Head of caudate nucleus (tissue), 42 donors: ENCODE results near the gene NFAM1.

Source experiments
- DNase-seq, 42 donors: peaks; one replicate each; pipeline versions ENCODE4 v3.0.0 to v3.0.0-alpha.2; 2020 to 2021; ENCODE audit warnings: mixed read lengths in 7 of 42
- intact Hi-C: fragments of 100-400 bp; cut with DNase I; formaldehyde crosslinking; loops from one replicate; pipeline ENCODE4 v1.15.0; 2022

NFAM1 gene

GRCh38 chr22:42442748-42443147, 10.5 kb upstream of the NFAM1 start:
- intact Hi-C loops = no loop called here
- DNase-seq = no peak

DNA sequence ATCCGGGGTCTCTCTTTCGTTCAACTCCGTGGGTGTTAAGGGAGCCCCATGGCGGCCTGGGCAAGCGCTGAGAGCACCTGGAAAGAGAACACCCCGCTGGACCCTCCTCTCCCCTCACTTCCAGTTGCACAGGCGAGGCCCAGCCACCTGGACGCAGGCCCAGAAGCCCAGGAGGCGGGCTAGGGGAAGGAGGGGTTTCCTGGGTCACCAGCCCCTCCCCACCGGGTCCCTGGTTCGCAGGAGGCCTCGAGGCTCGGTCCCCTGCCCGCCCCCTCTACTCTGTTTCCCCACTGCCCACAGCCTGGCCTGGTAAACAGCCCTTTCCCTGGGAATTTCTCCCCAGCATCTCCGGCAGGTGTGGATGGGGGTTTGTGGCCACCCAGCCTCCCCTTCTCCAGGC, 8.5 kb upstream of the NFAM1 start:
- intact Hi-C loops = no loop called here

GRCh38 chr22:42439821-42440674, 7.8 kb upstream of the NFAM1 start:
- DNase-seq = peak in 14 of 42 donors; percentile 13 to 67 (median 40)
- intact Hi-C loops = loop anchor here (5.0 to 10.0 kb wide), 3 partner anchors 95 to 345 kb away; partner anchors contain the start of gene NDUFA6

More for the DNA sequence above, 8.5 kb upstream of the NFAM1 start:
- DNase-seq = no peak

- intact Hi-C loops = loop anchor here (5.0 to 10.0 kb wide), 3 partner anchors 94 to 344 kb away; partner anchors contain the start of gene NDUFA6
- no peak for DNase-seq
Observed at GRCh38 chr22:42439021-42439567, 6.9 kb upstream of the NFAM1 start.

DNA sequence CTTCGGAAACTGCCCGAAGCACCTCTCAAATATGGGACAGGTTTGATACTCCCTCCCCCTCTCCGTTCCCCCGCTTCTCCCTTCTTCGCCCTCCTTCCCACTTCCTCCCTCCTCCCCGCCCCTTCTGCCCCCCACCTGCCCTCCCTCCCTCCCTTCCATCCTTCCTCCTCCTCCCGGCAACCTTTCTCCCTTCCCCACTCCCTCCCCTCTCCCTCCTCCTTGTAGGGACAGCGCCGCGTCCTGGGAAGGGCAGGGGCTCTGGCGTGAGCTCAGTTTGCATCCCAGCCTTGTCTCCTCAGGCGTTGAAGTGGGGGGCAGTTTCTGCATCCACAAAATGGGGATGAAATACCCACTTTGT, 6.1 kb upstream of the NFAM1 start:
- DNase-seq = no peak
- intact Hi-C loops = loop anchor here (5.0 to 10.0 kb wide), 3 partner anchors 93 to 343 kb away; partner anchors contain the start of gene NDUFA6

- DNase-seq = peak; percentile 56 to 91 (median 78)
Observed at GRCh38 chr22:42437488-42438292, 5.5 kb upstream of the NFAM1 start.

GRCh38 chr22:42436404-42436803, 4.2 kb upstream of the NFAM1 start:
- DNase-seq = peak in 2 of 42 donors; percentile 42 to 43
- intact Hi-C loops = loop anchor here (2.0 to 10.0 kb wide), 4 partner anchors 92 to 342 kb away; partner anchors contain the start of gene NDUFA6

More at GRCh38 chr22:42437488-42438292, 5.5 kb upstream of the NFAM1 start:
- intact Hi-C loops = loop anchor here (2.0 to 10.0 kb wide), 4 partner anchors 93 to 343 kb away; partner anchors contain the start of gene NDUFA6

GRCh38 chr22:42434748-42435425, 2.7 kb upstream of the NFAM1 start:
- intact Hi-C loops = loop anchor here (5.0 to 10.0 kb wide), 3 partner anchors 90 to 340 kb away; partner anchors contain the start of gene NDUFA6
- no peak for DNase-seq

DNA sequence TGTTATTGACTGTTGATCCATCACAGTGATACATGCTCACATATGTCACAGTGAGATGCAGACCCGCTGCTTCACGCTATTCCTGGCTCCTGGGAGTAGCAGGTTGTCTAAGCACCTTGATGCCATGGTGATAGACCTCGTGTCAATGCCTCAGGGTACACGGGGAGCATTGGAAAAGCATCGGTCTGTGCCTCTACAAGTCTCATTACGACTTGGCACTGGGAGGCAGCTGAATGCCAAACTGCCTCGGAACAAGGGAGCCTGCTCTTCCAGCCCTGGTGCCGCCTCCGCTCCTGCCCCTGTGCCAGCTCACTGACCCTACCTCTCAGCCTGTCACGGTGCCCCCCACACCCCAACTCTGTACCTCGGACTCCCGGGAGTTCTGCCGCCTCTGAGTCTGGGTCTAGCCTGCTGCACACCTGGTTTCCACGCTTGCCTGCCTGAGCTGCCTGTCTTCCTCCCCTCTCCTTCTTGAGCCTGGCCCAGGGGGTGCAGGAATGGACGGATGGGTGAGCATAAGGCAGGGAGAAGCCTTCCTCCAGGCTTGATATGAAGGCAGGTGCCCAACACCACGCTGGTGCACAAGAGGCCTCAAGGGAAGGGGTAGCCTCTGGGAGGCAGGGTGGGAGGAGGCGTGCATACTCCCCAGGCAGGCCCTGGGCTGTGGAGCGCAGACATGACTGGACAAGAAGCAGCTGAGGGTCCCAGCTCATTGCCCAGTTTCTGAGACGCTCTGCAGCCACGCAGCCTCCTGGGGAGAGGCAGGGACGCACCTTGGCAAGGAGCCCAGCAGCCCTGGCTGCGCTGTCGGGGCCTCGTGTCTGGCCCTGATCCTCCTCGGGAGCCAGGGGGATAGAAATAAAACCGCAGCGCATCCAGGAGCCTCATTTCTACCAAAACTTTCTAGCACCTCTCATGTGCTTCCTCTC, 1.8 kb upstream of the NFAM1 start:
- intact Hi-C loops = loop anchor here (10.0 kb wide), 2 partner anchors 89 to 339 kb away; partner anchors contain the start of gene NDUFA6
- peak in 36 of 42 donors; percentile 21 to 78 (median 52) for DNase-seq

- no peak for DNase-seq
- intact Hi-C loops = loop anchor here (10.0 kb wide), 2 partner anchors 88 to 338 kb away; partner anchors contain the start of gene NDUFA6
Observed at GRCh38 chr22:42432818-42433217, 615 bp upstream of the NFAM1 start.

DNA sequence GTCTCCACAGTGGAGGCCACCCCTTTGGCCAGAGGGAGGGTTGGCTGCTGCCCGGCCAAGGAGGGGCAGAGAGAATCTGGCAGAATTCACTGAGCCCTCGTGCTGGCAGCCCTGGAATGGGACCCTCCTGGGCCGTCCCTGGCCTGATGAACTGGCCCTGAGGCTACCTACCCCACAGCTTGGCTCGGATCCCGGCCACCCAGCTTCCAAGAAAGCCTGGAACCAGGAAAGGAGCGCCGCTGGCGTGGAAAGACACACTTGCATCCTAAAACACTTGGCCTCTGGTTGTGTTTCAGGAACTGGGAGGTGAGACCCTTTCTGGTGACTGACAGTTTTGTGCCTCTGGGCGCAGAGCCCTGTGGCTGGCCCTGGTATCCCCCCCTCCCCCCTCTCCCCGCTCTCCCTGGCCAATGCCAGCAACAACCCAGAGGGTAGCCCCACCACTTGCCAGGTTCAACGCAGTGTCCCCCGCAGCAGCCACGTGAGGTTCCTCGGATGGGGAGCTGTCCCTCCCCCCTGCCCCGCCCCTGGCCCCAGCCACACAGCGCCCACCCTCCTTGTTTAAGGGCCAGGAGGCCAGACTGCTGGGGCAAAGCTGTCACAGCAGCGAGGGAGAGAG, 693 bp downstream of the NFAM1 start:
- peak in 25 of 42 donors; percentile 11 to 66 (median 46) for DNase-seq
- intact Hi-C loops = loop anchor here (10.0 kb wide), 2 partner anchors 87 to 337 kb away; partner anchors contain the start of gene NDUFA6

GRCh38 chr22:42430528-42431125, 1.6 kb downstream of the NFAM1 start:
- no peak for DNase-seq
- intact Hi-C loops = loop anchor here (10.0 kb wide), 2 partner anchors 86 to 336 kb away; partner anchors contain the start of gene NDUFA6

DNA sequence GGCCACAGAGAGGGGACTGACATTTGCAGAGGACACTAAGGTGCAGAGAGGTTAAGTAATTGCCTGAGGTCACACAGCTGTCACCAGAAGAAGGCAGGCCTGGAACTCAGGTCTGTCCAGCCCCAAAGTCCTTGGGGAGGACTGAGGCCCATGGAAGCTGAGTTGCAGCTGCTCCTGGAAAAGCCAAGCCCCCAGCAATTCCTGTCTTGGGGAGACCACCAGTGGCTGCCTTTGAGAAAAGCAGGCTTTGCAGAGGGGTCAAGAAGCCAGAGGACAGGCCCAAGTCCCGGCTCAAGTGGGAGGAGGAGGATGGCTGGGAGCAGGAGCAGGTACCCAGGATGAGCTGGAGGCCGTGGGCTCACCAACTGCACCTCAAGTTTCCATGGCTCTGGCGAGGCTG, 3.4 kb downstream of the NFAM1 start:
- no peak for DNase-seq
- intact Hi-C loops = no loop called here

- intact Hi-C loops = no loop called here
- no peak for DNase-seq
Observed at GRCh38 chr22:42428025-42428424, 4.2 kb downstream of the NFAM1 start.

DNA sequence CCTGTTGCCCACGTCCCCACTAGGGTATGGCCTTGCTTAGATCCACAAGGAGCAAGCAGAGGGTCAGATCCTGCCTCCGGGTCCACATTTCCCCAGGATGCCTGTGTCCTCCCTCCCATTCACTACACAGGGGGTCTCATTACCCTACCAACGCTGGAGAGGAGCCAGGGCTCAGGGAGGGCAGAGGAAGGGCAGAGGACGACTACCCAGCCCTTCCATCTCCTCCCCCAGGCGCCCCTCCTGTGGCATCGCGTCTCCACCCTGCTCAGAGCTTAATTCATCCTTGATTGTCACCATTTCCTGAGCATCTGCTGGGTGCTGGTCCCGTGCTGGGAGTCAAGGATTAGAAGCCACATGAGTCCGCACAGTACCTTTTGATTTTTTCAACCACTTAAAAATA, 5.0 kb downstream of the NFAM1 start:
- DNase-seq = no peak
- intact Hi-C loops = no loop called here

DNA sequence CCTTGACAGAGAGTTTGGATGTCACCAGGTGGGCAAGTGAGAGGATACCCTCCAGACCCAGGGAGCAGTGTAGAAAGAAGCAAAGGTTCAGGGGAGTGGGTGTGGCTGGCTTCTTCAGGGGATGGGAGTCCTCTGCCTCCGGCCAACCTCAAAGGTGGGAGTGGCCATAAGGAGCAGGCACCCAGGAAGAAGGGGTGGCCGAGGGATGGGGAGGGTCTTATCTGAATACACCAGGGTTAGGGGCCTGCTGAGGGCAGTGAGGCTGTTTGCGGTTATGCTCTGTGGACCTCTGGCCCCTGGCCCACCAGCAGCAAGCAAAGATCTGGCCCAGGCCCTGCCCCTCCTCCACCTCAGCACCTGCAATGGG, 6.2 kb downstream of the NFAM1 start:
- intact Hi-C loops = no loop called here

More for the DNA sequence above, 6.2 kb downstream of the NFAM1 start:
- no peak for DNase-seq
